AG04449 (cell line): Measurements from ENCODE around the gene SLC25A44.

Experiments used
- CTCF ChIA-PET: fragments of 350-600 bp; formaldehyde crosslinking; extraction: SDS; loops from one replicate; lab custom pipeline; 2021; ENCODE audit warnings: antibody characterized with exemption; lab: Yijun Ruan, JAX
- POLR2A ChIA-PET: fragments of 400-600, 350-600 bp; formaldehyde crosslinking; extraction: SDS; loops from one replicate; lab custom pipeline; 2020; ENCODE audit warnings: antibody characterized with exemption, inconsistent platforms; lab: Yijun Ruan, JAX
- DNase-seq: peaks from one replicate; pipeline ENCODE4 v3.0.0-alpha.2; 2010; ENCODE audit warnings: low read depth, low spot score
- H3K4me3 ChIP-seq: 2 replicates; pipeline ENCODE4 v1.5.1; 2011; ENCODE audit warnings: low read depth, mild to moderate bottlenecking, control low read depth, low read length
- TF ChIP-seq, protein P1 (sequence below): IDR thresholded peaks from one replicate; pipeline ENCODE4 v1.5.1; 2011; ENCODE audit warnings: mild to moderate bottlenecking, moderate library complexity, low read length, control low read depth, inconsistent platforms; ENCODE audit not compliant: insufficient read depth; ENCODE audit errors: missing control alignments

SLC25A44 gene, protein sequence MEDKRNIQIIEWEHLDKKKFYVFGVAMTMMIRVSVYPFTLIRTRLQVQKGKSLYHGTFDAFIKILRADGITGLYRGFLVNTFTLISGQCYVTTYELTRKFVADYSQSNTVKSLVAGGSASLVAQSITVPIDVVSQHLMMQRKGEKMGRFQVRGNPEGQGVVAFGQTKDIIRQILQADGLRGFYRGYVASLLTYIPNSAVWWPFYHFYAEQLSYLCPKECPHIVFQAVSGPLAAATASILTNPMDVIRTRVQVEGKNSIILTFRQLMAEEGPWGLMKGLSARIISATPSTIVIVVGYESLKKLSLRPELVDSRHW

GRCh38 chr1:156193488-156194299 lies at the start of gene SLC25A44:
Gene SLC25A44, plus strand, starts transcription at chr1:156194104. Its CDS starts 5,744 bp downstream, at chr1:156199848.
- ChIA-PET POLR2A (interaction anchor here (0.8 to 1.7 kb wide), 4 partner anchors 16 to 36 kb away, joined by 3 to 19 read pairs (median 3); partner anchors contain the start of gene PMF1), CTCF (interaction anchor here (0.6 to 2.4 kb wide), 15 partner anchors 9 to 129 kb away, joined by 3 to 16 read pairs (median 4); partner anchors contain the start of gene PMF1)
- peak; percentile 94 for DNase-seq
- TF ChIP-seq, protein P1, sequence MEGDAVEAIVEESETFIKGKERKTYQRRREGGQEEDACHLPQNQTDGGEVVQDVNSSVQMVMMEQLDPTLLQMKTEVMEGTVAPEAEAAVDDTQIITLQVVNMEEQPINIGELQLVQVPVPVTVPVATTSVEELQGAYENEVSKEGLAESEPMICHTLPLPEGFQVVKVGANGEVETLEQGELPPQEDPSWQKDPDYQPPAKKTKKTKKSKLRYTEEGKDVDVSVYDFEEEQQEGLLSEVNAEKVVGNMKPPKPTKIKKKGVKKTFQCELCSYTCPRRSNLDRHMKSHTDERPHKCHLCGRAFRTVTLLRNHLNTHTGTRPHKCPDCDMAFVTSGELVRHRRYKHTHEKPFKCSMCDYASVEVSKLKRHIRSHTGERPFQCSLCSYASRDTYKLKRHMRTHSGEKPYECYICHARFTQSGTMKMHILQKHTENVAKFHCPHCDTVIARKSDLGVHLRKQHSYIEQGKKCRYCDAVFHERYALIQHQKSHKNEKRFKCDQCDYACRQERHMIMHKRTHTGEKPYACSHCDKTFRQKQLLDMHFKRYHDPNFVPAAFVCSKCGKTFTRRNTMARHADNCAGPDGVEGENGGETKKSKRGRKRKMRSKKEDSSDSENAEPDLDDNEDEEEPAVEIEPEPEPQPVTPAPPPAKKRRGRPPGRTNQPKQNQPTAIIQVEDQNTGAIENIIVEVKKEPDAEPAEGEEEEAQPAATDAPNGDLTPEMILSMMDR: peak; percentile 42
- peak within 1 kb of the TSS; percentile 98 for H3K4me3 ChIP-seq

DNA sequence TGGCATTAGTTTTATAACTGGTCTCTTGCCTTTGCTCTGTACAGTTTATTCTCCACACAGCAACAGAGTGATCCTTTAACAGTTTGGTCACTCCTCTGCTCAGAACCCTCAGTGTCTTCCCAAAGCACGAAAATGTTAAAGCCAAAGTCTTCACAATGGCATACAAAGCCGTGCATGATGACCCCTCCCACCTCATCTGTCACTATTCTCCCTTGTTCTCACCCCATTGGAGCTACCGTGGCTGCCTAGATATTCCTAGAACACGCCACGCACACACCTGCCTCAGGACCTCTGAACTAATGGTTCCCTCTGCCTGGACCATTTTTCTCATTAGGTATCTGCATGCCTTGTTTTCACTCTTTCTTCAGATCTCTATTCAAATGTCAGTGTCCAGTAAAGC lies 49.2 kb upstream of the SLC25A44 start:
- ChIA-PET POLR2A (interaction anchor here (1.5 to 1.6 kb wide), 2 partner anchors 18 to 50 kb away, joined by 3 read pairs; no protein-coding TSS in a partner anchor), CTCF (interaction anchor here (10.6 to 46.3 kb wide), 3 partner anchors 13 to 81 kb away, joined by 115 to 1837 read pairs (median 214); partner anchors contain the start of gene MEX3A)
- H3K4me3 ChIP-seq: no peak overlapping the region
- DNase-seq: no peak
- TF ChIP-seq, protein P1: no peak

- TF ChIP-seq, protein P1: no peak
- no peak overlapping the region for H3K4me3 ChIP-seq
- POLR2A ChIA-PET: interaction anchor here (1.1 to 1.9 kb wide), 4 partner anchors 17 to 79 kb away, joined by 3 to 5 read pairs (median 3); partner anchors contain the start of gene PMF1
- CTCF ChIA-PET: interaction anchor here (0.7 to 46.3 kb wide), 14 partner anchors 10 to 174 kb away, joined by 3 to 1837 read pairs (median 4); partner anchors contain the start of genes MEX3A and SLC25A44
- DNase-seq: no peak
Observed at GRCh38 chr1:156145650-156146019, 48.3 kb upstream of the SLC25A44 start.

DNA sequence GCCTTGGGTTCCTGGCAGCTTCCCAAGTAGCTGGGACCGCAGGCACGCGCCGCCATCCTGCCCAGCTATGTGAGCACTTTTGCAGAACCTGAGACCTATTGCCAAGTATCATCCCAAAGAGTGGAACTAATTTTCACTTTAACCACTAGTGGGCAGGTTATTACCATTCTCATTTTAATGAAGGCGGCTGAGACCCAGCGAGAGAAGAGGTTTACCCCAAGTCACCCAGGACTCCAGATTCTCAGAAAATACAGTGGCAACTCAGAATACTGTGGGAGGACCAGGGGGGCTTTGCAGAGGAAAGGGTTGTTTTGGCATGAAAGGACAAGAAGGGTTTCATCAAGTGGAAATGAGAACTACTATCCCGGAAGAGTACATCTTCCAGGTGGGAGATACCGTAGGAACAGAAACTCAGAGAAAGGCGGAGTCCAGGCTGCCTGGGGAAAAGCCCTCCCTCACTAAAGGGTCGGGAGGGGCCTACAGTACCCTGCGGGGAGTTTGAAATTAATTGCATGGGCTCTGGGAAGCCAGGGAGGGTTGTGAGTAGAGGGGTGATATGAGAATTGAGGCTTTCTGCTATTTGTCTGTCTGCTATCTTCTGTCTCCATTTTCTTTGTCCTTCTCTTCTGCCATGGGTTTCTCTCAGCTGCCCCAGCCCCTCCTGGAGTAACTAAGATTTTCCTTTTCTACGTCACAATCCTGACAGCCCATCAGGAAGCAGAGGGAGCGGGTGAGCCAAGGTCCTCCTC lies 47.7 kb upstream of the SLC25A44 start:
- H3K4me3 ChIP-seq: no peak overlapping the region
- ChIA-PET POLR2A (interaction anchor here (0.6 to 1.9 kb wide), 7 partner anchors 16 to 201 kb away, joined by 3 to 5 read pairs (median 3); partner anchors contain the start of gene PMF1), CTCF (interaction anchor here (0.7 to 46.3 kb wide), 18 partner anchors 10 to 214 kb away, joined by 3 to 1837 read pairs (median 4); partner anchors contain the start of genes MEX3A and SLC25A44)
- peak; percentile 85 for DNase-seq
- TF ChIP-seq, protein P1: peak; percentile 53

DNA sequence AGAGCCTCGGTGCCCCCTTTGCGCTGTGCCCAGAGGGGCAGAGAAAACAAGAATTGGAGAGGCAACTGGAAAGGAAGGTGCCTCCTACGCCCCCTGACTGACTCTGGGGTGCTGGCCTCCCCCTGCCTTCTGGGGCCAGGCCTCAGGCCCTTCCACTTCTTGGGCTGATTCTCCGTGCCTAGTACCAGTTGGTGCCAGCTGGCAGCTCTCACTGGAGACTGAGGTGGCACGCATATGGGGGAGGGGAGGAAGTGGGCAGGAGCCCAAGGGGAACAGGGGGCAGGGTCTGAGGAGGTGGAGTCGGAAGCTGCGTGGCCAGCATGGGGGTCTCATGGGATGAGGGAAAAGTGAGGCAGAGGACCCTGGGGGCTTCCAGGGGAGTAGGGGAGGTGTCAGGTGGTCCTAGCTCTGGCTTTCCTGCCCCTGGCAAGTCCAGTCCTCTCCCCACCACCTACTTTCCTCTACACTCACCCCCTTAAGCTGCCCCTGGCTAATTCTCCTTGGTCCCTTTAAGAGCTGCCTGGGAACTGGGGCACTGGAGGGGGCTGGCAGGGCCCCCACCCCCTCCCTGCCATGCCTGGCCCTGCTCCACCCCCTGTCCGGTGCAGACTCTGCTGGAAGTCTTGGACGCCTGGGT lies 47.0 kb upstream of the SLC25A44 start:
- no peak for DNase-seq
- no peak overlapping the region for H3K4me3 ChIP-seq
- POLR2A ChIA-PET: interaction anchor here (0.6 to 1.9 kb wide), 4 partner anchors 31 to 201 kb away, joined by 3 to 5 read pairs (median 3); partner anchors contain the start of gene PMF1
- TF ChIP-seq, protein P1: no peak
- CTCF ChIA-PET: interaction anchor here (1.1 to 46.3 kb wide), 11 partner anchors 9 to 213 kb away, joined by 3 to 1837 read pairs (median 6); partner anchors contain the start of gene MEX3A
